H1 (cell line): ENCODE results near the gene CRADD. TPM values are rescaled to one million over a fixed set of nuclear protein-coding genes. Genes with fewer than 3 reads are reported as not detected.
A peak's percentile ranks its signal among the peaks of the same experiment; 100 is the strongest.

Experiments used
- CTCF ChIA-PET: fragments of 300-600 bp; sonication (Branson Sonifier 250); formaldehyde crosslinking; loops from one replicate; lab custom pipeline; 2021; ENCODE audit not compliant: partially characterized antibody; lab: Charles Lee
- POLR2A ChIA-PET: fragments of 300-600 bp; sonication (Branson Sonifier 250); formaldehyde crosslinking; loops from one replicate; lab custom pipeline; 2021; ENCODE audit warnings: inconsistent platforms; ENCODE audit not compliant: partially characterized antibody; lab: Charles Lee
- DNase-seq, 2 experiments: peaks; one replicate each; pipeline versions ENCODE4 v3.0.0 to v3.0.0-alpha.2; 2010 to 2022; ENCODE audit warnings: low spot score in 2 of 2, low read depth in 1 of 2, mixed read lengths in 1 of 2
- FAIRE-seq: peaks from 2 replicates; lab custom pipeline; 2011; peaks lifted over from hg19 to GRCh38; lab: Jason Lieb, UNC
- H2AFZ ChIP-seq: 2 replicates; pipeline ENCODE4 v1.8.1; 2012; ENCODE audit warnings: low read length, inconsistent platforms
- H2AK5ac ChIP-seq: 2 replicates; pipeline ENCODE4 v1.6.1; 2013; ENCODE audit warnings: low read depth, low read length
- H2BK120ac ChIP-seq: replicated peaks from 2 replicates; pipeline ENCODE3; 2013; ENCODE audit warnings: low read depth, low read length, inconsistent platforms
- H2BK12ac ChIP-seq: 2 replicates; pipeline ENCODE4 v1.6.1; 2013; ENCODE audit warnings: low read depth, low read length
- H2BK15ac ChIP-seq: 2 replicates; pipeline ENCODE4 v1.6.1; 2013; ENCODE audit warnings: low read length
- H2BK20ac ChIP-seq: 2 replicates; pipeline ENCODE4 v1.6.1; 2013; ENCODE audit warnings: low read length
- H2BK5ac ChIP-seq: 2 replicates; pipeline ENCODE4 v1.6.1; 2013; ENCODE audit warnings: low read depth, low read length
- H3K14ac ChIP-seq: 2 replicates; pipeline ENCODE4 v1.6.1; 2013; ENCODE audit warnings: inconsistent platforms; ENCODE audit not compliant: insufficient read length
- H3K18ac ChIP-seq: 2 replicates; pipeline ENCODE4 v1.6.1; 2013; ENCODE audit warnings: low read length; ENCODE audit errors: extremely low read depth
- H3K23ac ChIP-seq: 2 replicates; pipeline ENCODE4 v1.6.1; 2013; ENCODE audit warnings: inconsistent platforms; ENCODE audit not compliant: insufficient read length
- H3K23me2 ChIP-seq: 2 replicates; pipeline ENCODE4 v1.6.1; 2013; ENCODE audit warnings: low read depth, low read length
- H3K27ac ChIP-seq: 2 replicates; pipeline ENCODE4 v1.6.1; 2011; ENCODE audit warnings: low read depth, low read length, inconsistent platforms
- H3K27me3 ChIP-seq, 4 experiments: replicated peaks in 1 of 4; 1 replicate in 1 of 4; 2 replicates in 3 of 4; pipeline versions ENCODE4 v1.6.1 to v1.8.1; 2011 to 2013; ENCODE audit warnings: low read length in 3 of 4, mild to moderate bottlenecking in 3 of 4, inconsistent platforms in 2 of 4, mixed read lengths in 2 of 4, moderate library complexity in 1 of 4; ENCODE audit not compliant: control insufficient read depth in 3 of 4, insufficient read depth in 3 of 4; ENCODE audit errors: extremely low read depth in 1 of 4
- H3K36me3 ChIP-seq, 4 experiments: 2 replicates each; pipeline versions ENCODE4 v1.6.1 to v1.8.1; 2011 to 2013; ENCODE audit warnings: mild to moderate bottlenecking in 4 of 4, low read length in 3 of 4, moderate library complexity in 2 of 4, control low read depth in 1 of 4, inconsistent platforms in 1 of 4; ENCODE audit not compliant: insufficient read depth in 4 of 4, control insufficient read depth in 2 of 4
- H3K4ac ChIP-seq: replicated peaks from 2 replicates; pipeline ENCODE3; 2013; ENCODE audit warnings: low read length, low read depth, mixed read lengths, inconsistent platforms; ENCODE audit not compliant: insufficient read length
- H3K4me1 ChIP-seq, 4 experiments: replicated peaks in 1 of 4; 1 replicate in 1 of 4; 2 replicates in 3 of 4; pipeline versions ENCODE4 v1.6.1 to v1.8.1; 2011 to 2013; ENCODE audit warnings: low read length in 3 of 4, inconsistent platforms in 2 of 4, mixed read lengths in 1 of 4; ENCODE audit not compliant: insufficient read depth in 4 of 4, control insufficient read depth in 3 of 4
- H3K4me2 ChIP-seq, 2 experiments: 2 replicates each; pipeline versions ENCODE4 v1.6.1 to v1.8.1; 2011 to 2013; ENCODE audit warnings: low read depth in 2 of 2, low read length in 2 of 2, control low read depth in 1 of 2, inconsistent platforms in 1 of 2, mild to moderate bottlenecking in 1 of 2; ENCODE audit not compliant: insufficient read depth in 1 of 2
- H3K4me3 ChIP-seq, 4 experiments: fragments of 200-600, 300-600 bp in 1 of 4; sonication (generic), shearing (Covaris generic), sonication (Bioruptor Twin) in 1 of 4; 2 replicates each; pipeline versions ENCODE4 v1.5.1 to v1.8.1; 2011 to 2016; ENCODE audit warnings: low read length in 4 of 4, low read depth in 3 of 4, control low read depth in 2 of 4, inconsistent platforms in 2 of 4, mild to moderate bottlenecking in 2 of 4, mixed read lengths in 1 of 4, moderate library complexity in 1 of 4; ENCODE audit not compliant: insufficient read depth in 2 of 4; ENCODE audit errors: extremely low read depth in 1 of 4
- H3K56ac ChIP-seq: replicated peaks from 2 replicates; pipeline ENCODE3; 2013; ENCODE audit warnings: low read depth, mild to moderate bottlenecking, mixed read lengths, low read length, inconsistent platforms; ENCODE audit not compliant: insufficient read length
- H3K79me1 ChIP-seq: 2 replicates; pipeline ENCODE4 v1.6.1; 2013; ENCODE audit warnings: low read depth, low read length, control low read depth
- H3K79me2 ChIP-seq, 2 experiments: 2 replicates each; pipeline versions ENCODE4 v1.6.1 to v1.8.1; 2012 to 2013; ENCODE audit warnings: low read length in 2 of 2, mild to moderate bottlenecking in 2 of 2, inconsistent platforms in 1 of 2; ENCODE audit not compliant: insufficient read depth in 2 of 2, control insufficient read depth in 1 of 2
- H3K9ac ChIP-seq, 4 experiments: replicated peaks in 1 of 4; 1 replicate in 1 of 4; 2 replicates in 3 of 4; pipeline versions ENCODE4 v1.6.1 to v1.8.1; 2011 to 2013; ENCODE audit warnings: low read depth in 3 of 4, low read length in 3 of 4, control low read depth in 2 of 4, mild to moderate bottlenecking in 2 of 4, moderate library complexity in 2 of 4, inconsistent platforms in 1 of 4; ENCODE audit errors: extremely low read depth in 1 of 4
- H3K9me3 ChIP-seq, 2 experiments: 2 replicates each; pipeline versions ENCODE4 v1.6.1 to v1.8.1; 2012 to 2013; ENCODE audit warnings: mild to moderate bottlenecking in 2 of 2, moderate library complexity in 2 of 2, control low read depth in 1 of 2, inconsistent platforms in 1 of 2, low read depth in 1 of 2, low read length in 1 of 2, mixed read lengths in 1 of 2; ENCODE audit not compliant: insufficient read depth in 2 of 2
- H4K20me1 ChIP-seq, 2 experiments: replicated peaks in 1 of 2; 2 replicates each; pipeline versions ENCODE3 to v1.8.1; 2011 to 2013; ENCODE audit warnings: inconsistent platforms in 2 of 2, low read length in 2 of 2, mild to moderate bottlenecking in 1 of 2; ENCODE audit not compliant: insufficient read depth in 2 of 2, control insufficient read depth in 1 of 2
- H4K5ac ChIP-seq: 2 replicates; pipeline ENCODE4 v1.6.1; 2013; ENCODE audit warnings: low read length, low read depth, mixed read lengths, inconsistent platforms; ENCODE audit not compliant: insufficient read length
- H4K8ac ChIP-seq: 2 replicates; pipeline ENCODE4 v1.8.0; 2013; ENCODE audit warnings: mild to moderate bottlenecking, moderate library complexity, low read length, inconsistent platforms; ENCODE audit not compliant: insufficient read depth; ENCODE audit errors: extremely low read depth
- H4K91ac ChIP-seq: replicated peaks from 2 replicates; pipeline ENCODE3; 2013; ENCODE audit warnings: low read length, mixed read lengths, inconsistent platforms; ENCODE audit not compliant: insufficient read length
- JUN ChIP-seq: IDR thresholded peaks from 2 replicates; pipeline ENCODE4 v1.6.1; 2011; ENCODE audit warnings: low read depth, mild to moderate bottlenecking, improper control_type of control experiment, low read length
- KDM1A ChIP-seq: fragments of 200-600, 300-600 bp; sonication (generic); IDR thresholded peaks from 2 replicates; pipeline ENCODE4 v1.7.1; 2016; ENCODE audit warnings: mild to moderate bottlenecking, low read length, borderline replicate concordance
- TBP ChIP-seq: IDR thresholded peaks from 2 replicates; pipeline ENCODE4 v1.6.1; 2011; ENCODE audit warnings: low read depth, low read length, improper control_type of control experiment
- WGBS, 2 experiments: shearing (Covaris generic) in 1 of 2; methylation state at CpG; one replicate each; pipeline versions ENCODE4 v1.1.6 to v1.1.7; 2013 to 2015; ENCODE audit warnings: low lambda C conversion rate in 2 of 2, mixed read lengths in 2 of 2, inconsistent platforms in 1 of 2, low coverage in 1 of 2, missing lambda C conversion rate in 1 of 2; ENCODE audit not compliant: insufficient replicate concordance in 2 of 2, insufficient coverage in 1 of 2, insufficient read length in 1 of 2; ENCODE audit errors: extremely low coverage in 1 of 2, missing lambda C conversion rate in 1 of 2; 5-methylcytosine and 5-hydroxymethylcytosine counted together
- polyA plus RNA-seq, 7 experiments: library from polyadenylated mRNA; depleted of rRNA in 3 of 7; stranded (reverse) in 5 of 7; unstranded in 2 of 7; fragments of >200 nt in 5 of 7; fragments of 200-250 nt in 2 of 7; gene quantifications; 1 replicate in 5 of 7; 2 replicates in 1 of 7; 4 replicates in 1 of 7; pipeline versions ENCODE4 v1.2.1 to v1.2.3, GENCODE V29; 2011 to 2013; ENCODE audit warnings: missing spikeins in 2 of 7, mixed read lengths in 2 of 7
- total RNA-seq: library from RNA; stranded (reverse); fragmentation: NEBNext Ultra II Directional; extraction: Animal tissue kit (Norgen Biotek cat#: 25700); gene quantifications from 2 replicates; pipeline ENCODE4 v1.2.1, GENCODE V29; 2021

CRADD gene
- total and polyA plus RNA-seq, 2 of the 8 experiments (the other 6 are each of a cell fraction or from before 2014, with no cell fraction given) = 8.1 to 15.4 TPM

- Histone ChIP-seq H2BK120ac (no peak overlapping the region), H4K8ac (peak overlapping the region; percentile 35; the same call in 1 of the 2 replicates), H2BK20ac (no peak overlapping the region), H3K27ac (no peak overlapping the region), H2BK15ac (no peak overlapping the region), H3K9me3 (no peaks in the 10 kb centered on the region), H2BK5ac (no peak overlapping the region), H3K4ac (no peak overlapping the region), H3K23me2 (no peaks in the 10 kb centered on the region), H3K14ac (no peak overlapping the region), H3K18ac (no peak overlapping the region), H3K79me2 (no peaks in the 10 kb centered on the region), H3K79me1 (no peaks in the 10 kb centered on the region), H2AK5ac (no peak overlapping the region), H3K9ac (no peak overlapping the region), H3K4me1 (peaks cover 0 to 2% (median under 1%) of the 10 kb centered on the region in 4 experiments; a peak in 2 of 7 replicates), H4K91ac (no peak overlapping the region), H4K5ac (no peak overlapping the region), H3K23ac (no peak overlapping the region), H3K36me3 (no peaks in the 10 kb centered on the region), H3K4me2 (no peak overlapping the region), H3K4me3 (no peak overlapping the region), H2AFZ (no peak overlapping the region), H3K27me3 (no peaks in the 10 kb centered on the region), H4K20me1 (no peaks in the 10 kb centered on the region), H2BK12ac (no peak overlapping the region), H3K56ac (no peak overlapping the region)
- FAIRE-seq (no peak), DNase-seq (no peak)
- POLR2A ChIA-PET = no interaction called here
- CTCF ChIA-PET = interaction anchor here (1.0 to 1.1 kb wide), 2 partner anchors 213 to 253 kb away, joined by 3 to 5 read pairs; no protein-coding TSS in a partner anchor
- no peak for TF ChIP-seq JUN
- no peak for TF ChIP-seq KDM1A
- no peak for TF ChIP-seq TBP
- 89% methylated on average over 11 of the region's 11 CpGs; no CpG with 5 or more reads in 1 of the 2 experiments for WGBS, 2 experiments
Measured at GRCh38 chr12:93848523-93849101, 171.4 kb downstream of the CRADD start.
